HG03025 (cell line): ENCODE measurements around the gene SOCS2.

Source experiments
- ATAC-seq: cut with Tn5 transposase; IDR thresholded peaks from one replicate; pipeline ENCODE4 v1.9.1; 2021; ENCODE audit warnings: mild to moderate bottlenecking, moderate library complexity; ENCODE audit not compliant: unreplicated experiment, low FRiP score

SOCS2 gene

DNA sequence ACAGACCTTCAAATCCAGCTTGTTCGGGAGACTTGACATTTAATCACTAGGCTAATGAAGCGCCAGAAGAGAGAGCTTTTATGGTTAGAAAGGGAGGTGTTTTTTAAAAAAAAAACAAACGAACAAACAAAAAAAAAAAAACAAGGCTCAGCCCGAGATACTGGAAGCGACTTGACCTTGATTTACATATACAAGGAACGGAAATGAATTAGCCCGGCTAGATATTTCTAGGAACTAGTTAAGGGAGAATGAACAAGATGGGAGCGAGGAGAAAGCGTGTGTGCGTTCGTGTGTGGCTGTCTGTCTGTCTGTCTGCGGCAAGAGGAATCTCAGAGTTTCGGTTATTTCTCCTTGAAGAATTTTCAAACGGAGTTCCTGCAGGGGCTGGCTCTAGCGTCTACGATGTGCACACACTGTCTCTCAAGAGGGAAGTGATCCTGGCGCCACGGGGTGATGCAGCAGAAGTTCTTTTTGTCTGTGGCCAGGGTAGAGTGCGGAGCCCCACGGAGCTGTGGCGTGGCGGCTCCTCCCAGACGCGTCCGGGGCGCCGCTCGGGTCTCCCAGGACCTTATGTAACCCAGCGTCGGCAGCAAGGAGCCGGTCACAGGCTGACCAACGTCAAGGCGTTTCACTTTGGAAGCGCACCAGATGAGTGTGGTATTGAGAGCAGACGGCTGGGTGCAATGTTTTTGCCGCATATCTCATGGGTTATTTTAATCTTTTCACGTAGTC lies 18.8 kb downstream of the SOCS2 start:
- peak; percentile 91 for ATAC-seq

DNA sequence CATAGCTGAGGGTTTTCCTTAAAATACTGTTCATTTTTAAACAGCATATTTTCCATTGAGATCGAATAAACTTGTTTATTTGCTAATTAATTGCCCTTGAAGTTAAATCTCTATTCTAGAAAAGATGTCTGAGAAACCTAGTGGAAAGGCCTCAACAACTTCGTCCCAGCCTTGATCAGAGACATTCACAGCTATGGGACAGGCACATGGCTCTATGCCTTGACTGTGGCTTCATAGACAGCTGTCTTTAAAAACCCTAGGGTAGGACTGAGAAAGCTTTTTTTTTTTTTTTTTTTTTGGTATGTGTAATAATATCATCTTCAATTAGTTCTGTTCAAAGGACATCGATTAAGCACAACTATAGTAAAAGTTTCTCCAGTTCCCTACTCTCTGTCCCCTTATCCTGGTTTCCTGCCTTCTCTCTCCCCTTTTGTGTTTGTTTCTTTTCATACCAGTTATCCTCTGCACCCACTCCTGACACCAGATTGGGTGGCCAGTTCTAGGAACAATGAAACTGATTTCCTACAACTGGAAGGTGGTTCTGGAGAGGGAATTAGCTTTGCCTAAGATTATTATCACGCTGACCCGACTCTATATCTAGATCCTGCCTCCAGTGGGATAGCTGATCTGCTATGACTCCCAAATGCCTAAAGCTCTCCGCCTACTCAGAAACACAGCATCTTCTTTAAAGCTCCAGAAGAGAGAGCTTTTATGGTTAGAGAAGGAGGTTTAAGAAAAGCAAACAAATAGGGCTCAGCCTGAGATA lies 20.3 kb downstream of the SOCS2 start:
- no peak for ATAC-seq

DNA sequence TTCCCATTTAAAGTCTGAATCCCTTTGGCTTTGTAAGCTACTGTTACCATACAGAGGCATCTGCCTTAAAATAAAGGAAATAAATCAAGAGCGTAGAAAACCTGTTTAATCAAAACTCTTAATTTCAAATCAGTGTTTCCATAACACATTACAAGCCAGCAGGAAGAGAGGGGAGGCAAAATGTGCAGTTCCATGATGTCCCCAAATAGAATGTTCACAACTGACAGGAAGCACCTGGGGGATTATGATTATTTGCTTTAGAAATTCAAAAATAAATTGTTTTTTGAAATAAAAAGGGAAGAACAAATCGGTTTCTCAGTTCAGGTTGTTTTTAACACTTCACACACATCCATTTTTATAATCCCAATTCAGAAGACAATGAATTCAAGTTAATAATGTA lies 21.4 kb downstream of the SOCS2 start:
- ATAC-seq: no peak

DNA sequence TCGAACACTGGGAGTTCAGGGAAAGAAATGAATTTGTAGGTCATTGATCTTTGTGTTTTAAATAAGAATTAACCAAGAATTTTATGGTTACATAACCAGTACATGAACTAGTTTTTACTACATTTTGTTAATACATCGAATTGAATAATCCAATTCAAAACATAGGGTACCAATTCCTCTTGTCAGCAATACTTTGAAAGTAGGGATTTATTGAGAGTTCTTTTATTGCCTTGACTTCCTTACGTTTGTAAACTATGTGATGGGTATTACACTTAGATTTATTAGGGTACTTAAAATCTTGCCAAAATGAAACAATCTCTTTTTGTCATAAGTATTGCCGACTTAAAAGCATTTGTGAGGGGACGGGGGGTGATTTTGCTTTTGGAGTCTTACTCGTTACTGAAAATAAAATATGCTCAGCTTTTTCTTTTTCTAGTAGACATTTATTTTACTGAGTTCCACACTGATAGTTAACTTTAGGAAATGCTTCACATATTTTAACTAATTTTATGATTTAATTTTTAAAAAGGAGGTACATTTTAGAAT lies 22.4 kb downstream of the SOCS2 start:
- ATAC-seq: no peak

DNA sequence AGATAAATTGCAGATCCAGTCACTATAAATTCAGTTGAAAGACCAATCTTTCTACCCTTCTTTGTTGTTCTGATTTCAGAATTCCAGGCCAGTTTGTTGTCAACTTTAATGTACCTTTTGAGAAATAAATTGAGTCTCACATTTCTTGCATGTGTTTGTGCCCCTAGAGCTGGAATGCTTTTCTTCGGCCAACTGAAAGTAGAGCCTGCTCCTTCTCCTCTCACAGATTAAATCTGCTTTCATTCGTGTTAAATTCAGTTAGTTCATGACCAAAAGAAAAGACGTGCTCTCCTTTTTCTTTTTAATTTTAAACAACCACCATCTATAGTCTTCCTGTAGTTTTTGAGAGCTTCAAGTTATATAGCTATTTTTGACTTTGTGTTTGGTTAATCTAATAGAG lies 22.9 kb downstream of the SOCS2 start:
- no peak for ATAC-seq

DNA sequence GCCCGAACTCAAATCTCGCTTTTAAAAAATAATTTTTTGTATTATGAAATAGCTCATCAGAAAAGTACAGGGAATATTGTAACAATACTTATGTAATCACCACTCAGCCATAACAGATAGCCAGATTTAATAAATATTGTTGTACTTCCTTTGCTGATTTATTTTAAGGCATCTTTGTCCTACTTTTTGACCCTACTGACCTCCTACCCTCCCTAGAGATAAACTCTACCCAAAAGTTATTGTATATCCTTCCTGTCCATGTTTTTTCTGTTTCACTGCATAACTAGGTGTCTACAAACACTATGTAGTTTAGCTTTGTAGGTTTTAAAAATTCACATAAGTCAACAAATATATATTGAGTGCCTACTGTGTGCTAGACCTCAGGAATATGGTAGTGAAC lies 25.1 kb downstream of the SOCS2 start:
- ATAC-seq: no peak

DNA sequence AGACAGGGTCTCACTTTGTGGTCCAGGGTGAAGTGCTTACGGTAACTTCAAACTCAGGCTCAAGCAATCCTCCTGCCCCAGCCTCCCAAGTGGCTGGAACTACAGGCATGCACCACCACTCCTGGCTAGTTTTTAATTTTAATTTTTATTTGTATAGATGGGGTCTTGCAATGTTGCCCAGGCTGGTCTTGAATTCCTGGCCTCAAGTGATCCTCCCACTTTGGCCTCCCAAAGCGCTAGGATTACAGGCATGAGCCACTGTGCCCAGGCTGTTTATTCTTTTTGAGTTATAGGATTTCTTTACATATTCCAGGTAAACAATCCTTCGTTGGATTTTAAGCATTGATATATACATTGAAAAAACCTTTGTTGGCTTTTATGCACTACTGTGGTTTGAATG lies 26.7 kb downstream of the SOCS2 start:
- no peak for ATAC-seq

DNA sequence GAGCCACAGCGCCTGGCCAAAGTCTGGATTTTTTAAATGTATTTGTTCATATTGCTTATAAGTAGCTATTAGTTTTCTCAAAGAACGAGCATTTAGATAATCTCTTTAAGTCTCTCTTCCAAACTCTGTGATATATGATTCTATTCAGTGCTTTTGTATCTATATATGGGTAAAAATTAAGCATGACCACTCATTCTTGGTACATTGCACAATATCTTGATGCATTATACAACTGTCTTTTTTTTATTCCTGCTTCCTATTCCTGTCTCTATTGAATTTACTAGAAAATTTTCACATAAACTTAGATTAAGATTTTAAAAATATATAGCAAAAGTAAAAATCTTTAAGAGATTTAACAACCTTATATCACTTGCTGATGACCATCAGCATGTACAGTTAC lies 29.1 kb downstream of the SOCS2 start:
- ATAC-seq: no peak

DNA sequence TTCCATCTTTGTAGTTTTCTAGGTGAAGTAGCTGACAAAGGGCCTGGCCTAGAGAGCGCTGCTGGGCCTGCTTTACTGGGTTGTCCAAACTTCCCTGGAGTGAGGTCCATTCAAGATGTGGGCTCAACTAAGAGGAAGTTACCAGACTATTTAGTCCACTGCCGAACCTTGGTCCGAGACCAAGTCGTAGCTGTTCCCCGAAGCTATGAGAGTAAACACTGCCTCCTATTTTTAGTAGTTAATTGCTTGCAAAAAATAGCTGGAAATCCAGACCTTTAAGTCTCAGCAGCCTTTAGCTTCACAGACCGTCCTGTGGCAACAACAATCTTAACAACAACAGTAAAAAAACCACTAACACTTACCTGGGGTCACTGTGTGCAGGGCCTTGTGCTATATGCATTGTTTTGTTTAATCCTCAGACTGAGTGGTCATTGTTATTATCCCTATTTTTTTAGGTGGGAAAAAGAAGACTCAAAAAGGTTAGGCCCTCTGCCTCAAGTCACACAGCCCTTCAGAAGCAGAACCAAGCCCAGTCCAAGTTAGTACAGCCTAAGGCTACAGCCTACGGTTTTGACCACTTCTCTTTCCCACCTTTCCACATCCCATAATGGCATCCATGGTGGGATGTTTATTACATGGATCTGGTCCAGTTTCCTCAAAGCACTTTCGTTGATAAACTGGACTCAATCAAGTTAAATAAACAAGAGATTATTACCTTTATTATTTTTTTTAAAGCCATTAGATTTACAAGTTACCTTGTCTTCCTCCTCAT lies 30.6 kb downstream of the SOCS2 start:
- ATAC-seq: no peak

DNA sequence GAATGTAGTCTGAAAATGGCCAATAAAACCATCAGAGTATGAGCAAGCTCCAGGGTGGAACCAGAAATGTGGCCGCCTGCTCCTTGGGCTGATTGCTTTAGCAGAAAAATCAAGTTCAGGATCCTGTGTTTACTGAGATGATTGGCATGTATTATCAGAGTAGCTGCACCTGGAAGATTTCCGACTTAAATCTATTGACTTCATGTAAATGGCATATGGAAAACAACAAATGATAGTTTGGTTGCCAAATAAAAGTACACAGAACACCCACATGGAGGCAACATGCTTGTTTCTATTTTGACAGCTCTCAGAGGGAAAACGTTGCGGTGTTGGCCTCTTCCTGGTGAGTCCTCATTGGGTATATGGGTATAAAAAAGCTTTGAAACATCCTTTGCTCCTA lies 31.3 kb downstream of the SOCS2 start:
- ATAC-seq: no peak

DNA sequence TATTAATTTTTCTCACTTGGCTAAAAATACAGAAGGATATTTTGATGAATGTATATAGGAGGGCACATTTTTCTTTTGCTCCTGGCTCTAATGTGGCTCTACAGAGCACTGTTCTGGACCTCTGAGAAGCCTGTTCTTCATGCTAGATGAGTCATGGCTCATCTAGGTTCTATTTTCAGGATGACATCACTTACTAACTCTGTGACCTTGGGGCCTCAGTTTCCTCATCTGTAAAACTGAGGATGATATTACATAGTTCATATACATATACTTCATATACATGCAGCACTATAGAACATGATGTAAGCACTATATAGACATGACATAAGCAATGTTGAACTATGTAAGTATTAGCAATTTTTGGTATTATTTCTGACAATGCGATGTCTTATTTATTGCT lies 35.8 kb downstream of the SOCS2 start:
- no peak for ATAC-seq

DNA sequence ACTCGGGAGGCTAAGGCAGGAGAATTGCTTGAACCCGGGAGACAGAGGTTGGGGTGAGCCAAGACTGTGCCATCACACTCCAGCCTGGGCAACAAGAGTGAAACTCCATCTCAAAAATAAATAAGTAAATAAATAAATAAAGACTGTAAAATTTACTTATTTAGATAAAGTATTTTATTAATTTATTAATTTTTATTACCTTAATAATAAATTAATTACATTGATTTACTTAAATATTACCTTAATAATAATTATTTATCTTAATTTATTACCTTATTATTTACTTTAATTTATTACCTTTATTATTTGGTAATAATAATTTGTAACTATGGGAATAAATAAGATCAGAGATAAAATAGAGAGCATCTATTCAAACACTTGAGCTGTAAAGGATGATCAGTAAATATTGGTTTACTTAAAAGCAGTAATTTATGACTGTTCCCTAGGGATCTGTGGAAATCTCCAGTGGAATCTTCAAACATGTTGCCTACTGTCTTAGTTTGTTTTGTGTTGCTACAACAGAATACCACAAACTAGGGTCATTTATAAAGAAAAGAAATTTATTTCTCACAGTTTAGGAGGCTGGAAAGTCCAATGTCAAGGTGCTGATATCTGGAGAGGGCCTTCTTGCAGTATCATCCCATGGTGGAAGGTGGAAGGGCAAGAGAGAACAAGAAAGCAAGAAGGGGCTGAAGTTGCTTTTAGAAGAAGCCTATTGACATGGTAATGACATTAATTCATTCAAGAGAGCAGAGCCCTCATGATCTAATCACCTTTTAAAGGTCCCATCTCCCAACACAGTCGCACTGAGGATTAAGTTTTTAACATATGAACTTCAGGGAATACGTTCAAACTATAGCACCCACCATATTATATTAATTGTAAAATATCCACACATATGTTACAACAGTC lies 37.1 kb downstream of the SOCS2 start:
- ATAC-seq: no peak

DNA sequence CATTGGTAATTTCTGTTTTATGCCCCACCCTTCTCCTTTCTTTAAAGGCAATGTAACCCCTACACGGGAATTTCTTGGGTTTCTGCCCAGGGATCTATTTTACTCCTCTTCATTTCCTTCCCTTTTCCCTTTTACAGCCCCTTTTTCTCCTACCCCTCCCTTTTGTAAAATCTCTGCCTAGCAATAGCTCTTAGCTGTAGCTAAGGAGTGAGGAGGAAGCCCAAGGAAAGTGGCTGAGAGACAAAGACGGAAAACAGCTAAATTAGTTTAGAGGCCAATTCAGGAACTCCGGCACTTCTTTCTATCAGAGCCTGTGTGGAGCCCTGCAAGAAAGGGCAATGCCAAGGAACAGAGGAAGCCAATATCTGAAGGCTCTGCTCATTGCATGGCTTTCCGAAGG lies 40.3 kb downstream of the SOCS2 start:
- ATAC-seq: no peak

DNA sequence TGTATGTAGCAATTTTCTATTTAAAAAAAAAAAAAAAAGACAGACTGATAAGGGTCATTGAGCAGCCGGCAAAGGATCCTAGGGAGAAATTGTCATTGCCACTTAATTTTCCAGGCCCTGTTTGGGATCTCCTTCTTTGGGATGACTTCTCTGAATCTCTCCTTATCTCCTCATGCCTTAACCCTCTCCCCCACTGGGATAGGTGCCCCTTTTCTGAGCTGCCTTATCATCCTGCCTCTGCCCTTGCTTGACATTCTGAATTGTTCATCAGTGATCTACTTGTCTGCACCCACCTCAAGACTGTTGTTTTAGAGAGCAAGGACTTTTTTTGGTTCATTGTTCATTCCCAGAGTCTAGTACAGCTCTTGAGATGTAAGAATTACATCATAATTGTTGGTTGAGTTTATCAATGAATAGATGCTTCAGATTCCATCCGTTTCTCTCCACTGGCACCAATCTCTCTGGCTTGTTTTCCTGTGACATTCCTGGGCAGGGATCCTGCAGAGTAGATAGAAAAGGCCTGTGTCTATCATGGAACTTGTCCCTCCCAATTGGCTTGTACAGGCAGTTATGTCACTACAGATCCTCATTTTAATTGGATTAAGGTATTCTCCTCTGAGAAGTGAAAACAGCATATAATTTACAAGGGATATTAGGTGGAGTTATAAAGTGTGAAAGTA lies 42.6 kb downstream of the SOCS2 start:
- ATAC-seq: no peak

DNA sequence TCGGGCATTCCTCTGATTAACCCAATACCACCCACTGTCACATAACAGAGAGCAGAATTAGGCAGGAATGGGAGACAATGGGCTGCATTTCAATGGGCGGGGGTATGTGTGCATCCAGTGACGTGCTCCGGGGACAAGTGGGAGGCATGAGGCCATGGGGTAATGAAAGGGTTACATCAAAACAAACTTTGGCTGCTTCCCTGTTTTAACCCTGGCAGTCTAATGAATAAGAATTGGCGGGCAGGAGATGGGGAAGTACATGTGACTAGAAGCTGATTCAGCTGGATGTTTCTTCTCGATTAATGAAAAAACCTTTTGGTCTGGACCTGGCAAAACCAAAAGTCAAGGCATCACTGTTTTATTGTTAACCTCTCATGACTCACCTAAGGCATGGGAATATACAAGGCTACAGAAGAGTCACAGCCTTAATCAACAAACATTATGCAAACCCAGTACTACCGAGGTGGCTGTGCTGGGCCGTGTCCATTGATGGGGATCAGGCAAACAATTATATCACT lies 44.2 kb downstream of the SOCS2 start:
- ATAC-seq: no peak

DNA sequence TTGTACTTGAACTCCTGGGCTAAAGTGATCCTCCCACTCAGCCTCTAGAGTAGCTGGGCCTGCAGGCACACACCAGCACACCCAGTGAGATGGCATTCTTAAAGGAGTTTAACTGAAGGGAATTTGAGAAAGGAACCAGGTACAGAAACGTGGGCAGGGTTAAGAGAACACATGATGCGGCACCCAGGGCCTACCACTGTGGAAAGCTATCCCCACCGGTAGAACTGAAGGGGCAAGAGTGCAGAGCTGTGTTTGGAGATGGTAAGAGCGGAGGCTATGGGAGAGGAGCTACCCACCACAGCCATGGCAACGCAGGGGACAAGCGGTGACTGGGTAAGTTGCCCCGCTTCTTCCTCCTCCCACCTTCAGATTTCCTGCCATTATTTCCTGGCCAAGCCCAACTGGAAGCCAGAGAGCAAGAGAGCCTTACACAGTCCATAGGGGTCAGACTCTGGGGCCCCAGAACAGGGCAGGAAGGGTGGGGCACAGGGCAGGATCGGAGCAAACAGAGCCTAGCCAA lies 46.5 kb downstream of the SOCS2 start:
- ATAC-seq: no peak

DNA sequence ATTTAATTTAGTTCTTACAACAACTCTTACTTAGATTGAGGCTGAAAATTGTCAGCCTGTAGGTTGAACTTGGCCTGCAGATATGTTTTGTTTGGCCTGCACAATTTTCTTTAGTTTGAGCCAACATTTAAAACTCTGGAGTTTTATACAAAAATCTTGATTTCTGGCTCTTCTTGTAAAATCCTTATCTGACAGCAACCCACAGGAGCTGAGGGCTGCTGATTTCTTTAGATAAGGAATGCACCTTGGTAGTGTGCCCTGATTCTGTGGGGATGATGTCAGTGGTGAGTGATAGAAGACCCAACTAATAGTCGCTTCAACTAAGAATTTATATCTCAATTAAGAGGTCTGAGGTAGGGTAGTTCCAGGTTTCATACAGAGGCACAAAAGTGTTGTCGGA lies 49.5 kb downstream of the SOCS2 start:
- ATAC-seq: no peak

DNA sequence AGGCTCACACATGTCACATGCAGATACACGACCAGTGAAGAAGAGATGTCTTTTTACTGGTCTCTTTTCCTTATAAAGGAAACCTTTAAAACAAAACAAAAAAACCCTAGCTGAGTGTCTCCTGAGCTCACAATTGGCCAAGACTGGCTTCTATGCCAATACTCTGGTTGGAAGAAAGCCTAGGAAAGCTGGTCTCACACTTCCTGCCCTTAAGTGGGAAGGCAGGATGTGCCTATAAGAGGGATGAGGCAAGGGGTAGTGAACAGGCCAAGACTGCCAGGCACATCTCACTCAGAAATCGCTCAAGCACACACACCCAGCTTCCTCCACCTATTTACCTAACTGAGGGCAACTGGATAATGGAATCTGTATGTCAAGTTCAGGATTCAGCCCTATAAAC lies 50.0 kb downstream of the SOCS2 start:
- no peak for ATAC-seq

DNA sequence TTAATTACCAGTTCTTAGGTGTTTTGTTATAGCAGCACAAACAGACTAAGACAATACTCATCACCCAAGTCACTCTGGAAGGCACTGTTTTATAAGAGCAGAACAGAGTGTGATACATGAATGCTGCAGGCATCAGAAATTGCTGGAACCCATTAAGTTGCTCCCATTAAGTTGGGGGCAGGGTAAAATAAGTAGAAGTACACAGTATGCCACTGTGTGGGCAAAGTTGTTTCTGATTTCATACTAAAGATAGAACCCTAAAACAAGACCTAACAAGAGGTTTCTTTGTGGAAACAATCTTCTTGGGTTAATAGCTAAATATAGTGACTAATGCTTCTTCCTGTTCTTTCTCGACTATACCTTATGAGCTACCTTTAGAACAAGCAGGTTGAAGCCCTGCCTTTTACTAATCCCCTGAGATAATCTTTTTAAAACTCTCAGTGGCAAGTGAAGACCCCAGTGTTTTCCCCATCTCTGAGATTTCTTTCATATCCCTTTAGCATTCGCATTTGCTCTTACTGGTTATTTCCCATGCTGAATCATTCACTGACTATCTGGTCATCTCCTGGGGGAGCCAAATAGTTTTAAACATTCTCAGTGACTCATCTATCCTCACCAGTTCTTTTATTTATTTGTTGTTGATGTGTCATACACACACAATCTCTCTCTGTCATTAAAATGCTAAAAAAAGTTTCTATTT lies 52.3 kb downstream of the SOCS2 start:
- no peak for ATAC-seq
